Stimulated activated CD4-positive, alpha-beta T cell treated with anti-CD3 and anti-CD28 coated beads, TNF-alpha, amount 100 ng/mL, for 24 hours (primary cell): Measurements from ENCODE around the gene SFT2D3.
"Not testable (repeated sequence)": the region's sequence is repeated elsewhere in the genome, so short reads cannot be mapped to it uniquely, and the experiment has no call there.

Experiments used
- DNase-seq, 3 experiments: peaks; one replicate each; pipeline ENCODE4 v3.0.0-alpha.2; 2020; ENCODE audit warnings: low read depth in 3 of 3

The SFT2D3 gene

DNA sequence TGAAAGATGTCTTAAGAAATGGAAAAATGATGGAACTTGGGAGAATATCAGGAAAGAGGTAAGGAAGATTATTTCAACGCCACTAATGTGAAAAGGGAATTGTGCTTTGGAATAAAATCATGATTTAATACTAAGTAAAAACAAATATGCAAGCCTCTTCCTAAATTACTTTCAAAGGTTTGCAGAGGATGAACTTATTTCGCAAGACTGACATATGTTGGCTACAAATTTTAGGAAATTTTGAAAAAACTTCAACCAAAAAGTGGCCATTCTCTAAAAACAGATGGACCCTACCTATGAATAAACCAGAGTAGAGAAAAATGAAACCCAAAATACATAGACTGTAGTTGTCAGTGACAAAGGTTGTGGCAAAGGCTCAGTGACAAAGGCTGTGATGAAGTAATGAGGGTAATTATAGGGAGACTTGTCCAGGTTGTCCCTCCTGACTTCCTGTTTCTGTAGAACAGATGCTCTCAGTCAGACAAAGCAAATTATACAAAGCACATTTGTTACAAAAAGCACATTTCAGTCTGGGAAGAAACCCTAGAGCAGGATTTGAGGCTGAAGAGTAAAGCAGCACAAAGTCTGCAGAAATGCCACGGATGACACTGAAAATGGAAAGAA, 39.5 kb downstream of the SFT2D3 start:
- no peak for DNase-seq

DNA sequence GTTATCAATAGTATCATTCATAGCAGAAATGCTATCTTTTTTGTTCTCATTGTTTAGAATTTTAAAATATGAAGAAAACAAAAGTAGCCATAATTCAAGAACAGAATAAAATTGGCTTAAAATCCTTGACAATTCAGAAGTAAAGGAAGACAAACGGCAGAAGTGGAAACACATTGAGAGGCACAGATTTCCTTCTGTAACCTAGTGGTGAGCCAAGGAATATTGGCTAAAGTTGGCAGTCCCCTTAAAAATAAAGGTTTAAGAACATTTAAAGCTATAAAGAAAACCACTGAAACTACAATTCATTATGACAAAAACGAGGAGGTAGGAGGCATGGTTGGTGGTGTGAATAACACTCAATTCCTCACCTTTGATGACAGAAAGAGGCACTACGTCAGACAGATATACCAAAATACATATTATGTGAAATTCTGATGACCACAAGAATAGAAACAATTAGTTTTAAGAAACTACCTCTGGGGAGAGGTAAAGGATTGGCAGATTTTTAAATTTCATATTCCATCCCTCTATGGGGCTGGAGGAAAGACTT, 42.3 kb downstream of the SFT2D3 start:
- no peak for DNase-seq

DNA sequence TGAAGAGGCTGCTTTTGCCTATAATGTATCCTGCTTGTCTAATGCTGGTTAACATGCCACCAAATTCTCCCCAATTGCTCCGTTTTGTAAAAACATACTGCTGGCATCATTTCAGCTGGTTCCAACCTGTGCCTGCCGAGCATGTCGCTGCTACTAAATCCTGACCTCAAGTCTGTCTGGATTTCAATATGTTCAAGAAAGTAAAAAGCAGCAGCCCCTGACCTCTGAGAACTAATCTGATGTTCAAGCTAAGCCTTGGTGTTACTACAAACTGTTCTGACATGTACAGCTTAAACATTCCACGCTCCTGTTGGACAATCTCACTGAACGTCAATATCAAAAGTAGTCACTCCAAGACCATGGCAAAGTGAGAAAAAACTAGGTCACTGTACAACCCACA, 46.3 kb downstream of the SFT2D3 start:
- DNase-seq, result no peak

DNA sequence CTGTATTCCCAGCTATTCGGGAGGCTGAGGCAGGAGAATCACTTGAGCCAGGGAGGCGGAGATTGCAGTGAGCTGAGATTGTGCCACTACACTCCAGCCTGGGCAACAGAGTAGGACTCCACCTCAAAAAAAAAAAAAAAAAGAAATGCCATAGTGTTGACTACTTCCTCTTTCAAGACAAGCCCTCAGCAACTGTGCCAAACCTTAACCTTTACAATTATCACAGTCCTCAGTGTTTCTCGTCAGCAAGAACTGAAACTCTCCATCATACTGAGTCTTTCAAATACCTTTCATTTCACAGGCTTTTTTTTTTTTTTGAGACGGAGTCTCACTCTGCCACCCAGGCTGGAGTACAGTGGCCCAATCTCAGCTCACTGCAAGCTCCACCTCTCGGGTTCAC, 48.2 kb downstream of the SFT2D3 start:
- DNase-seq, result not testable (repeated sequence)

DNA sequence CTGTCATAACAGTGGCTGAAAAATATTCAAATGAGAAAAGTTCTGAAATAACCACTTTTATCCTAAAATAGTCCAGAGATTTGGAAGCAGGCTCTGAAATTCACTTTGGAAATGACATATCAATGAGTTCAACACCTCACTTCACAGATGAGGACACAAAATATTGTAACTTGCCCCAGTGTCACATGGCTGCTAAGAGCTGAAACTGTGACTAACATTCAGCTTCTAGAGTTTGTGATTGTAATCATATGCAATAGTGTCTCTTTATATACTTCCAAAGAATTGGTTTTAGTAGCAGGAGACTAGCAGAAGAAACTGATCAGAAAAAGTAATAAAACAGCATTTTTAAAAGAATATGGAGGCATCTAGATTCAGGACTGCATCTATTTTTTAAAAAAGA, 52.1 kb downstream of the SFT2D3 start:
- no peak for DNase-seq

DNA sequence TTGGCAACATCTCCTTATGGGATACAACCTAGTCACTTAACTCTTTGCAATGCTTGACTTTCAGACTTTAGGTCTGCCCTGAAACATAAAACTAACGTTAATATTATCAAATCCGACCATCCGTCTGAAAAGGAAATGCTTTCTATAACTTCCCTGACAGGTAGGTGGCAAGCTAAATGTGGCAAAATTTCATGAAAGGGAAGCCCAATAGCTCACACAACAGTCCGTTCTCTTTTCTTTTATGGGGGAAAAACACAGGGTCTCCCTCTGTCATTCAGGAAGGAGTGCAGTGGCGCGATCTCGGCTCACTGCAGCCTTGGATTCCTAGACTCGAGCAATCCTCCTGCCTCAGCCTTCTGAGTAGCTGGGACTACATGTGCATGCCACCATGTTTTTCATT, 52.9 kb downstream of the SFT2D3 start:
- no peak for DNase-seq
